ENCODE data around the gene ZNF470.

ZNF470 gene

DNA sequence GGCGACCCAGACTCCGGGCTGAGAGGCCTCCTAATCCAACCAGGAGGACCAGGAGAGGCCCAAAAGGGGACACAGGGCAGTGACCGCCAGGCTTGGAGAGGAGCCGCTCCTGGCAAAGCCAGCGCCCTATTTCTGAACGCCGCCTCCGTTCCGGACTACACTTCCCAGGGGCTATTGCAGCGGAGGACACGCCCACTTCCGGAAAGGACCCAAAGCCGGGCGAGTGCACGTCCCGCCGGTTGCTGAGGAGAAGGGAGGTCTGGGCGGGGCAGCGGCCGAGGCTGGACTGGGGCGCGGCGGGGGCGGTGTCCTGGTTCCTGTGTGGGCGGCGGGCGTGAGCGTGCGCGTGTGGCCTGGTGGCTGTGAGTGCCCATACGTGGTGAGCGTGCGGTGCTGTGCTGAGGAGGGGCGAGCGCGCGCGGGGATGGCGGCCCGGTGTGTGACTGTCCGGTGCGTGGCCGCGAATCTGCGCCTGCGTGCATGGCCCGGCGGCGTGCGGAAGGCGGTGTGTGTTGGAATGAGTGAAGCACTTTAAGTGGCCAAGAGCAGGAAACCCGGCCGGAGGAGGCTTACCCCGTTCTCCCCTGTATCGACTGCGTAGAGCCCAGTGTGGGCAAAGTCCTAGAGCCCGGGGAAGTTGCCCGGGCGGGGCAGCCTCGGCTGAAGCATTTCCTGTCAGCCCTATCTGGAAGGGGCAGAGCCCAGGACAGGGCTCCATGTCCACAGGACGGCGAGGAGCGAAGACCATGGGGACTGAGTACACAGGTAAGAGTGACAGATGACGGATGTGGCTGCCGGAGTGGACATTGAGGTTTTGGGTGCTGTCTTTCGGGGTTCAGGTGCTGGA is at the start of gene ZNF470:
ZNF470 (plus strand) TSS at position 195 of the 847 bp plus-strand sequence. CDS start 2,844 bp downstream, outside the sequence.
- DNase-seq = peak; percentile 87 to 89

DNA sequence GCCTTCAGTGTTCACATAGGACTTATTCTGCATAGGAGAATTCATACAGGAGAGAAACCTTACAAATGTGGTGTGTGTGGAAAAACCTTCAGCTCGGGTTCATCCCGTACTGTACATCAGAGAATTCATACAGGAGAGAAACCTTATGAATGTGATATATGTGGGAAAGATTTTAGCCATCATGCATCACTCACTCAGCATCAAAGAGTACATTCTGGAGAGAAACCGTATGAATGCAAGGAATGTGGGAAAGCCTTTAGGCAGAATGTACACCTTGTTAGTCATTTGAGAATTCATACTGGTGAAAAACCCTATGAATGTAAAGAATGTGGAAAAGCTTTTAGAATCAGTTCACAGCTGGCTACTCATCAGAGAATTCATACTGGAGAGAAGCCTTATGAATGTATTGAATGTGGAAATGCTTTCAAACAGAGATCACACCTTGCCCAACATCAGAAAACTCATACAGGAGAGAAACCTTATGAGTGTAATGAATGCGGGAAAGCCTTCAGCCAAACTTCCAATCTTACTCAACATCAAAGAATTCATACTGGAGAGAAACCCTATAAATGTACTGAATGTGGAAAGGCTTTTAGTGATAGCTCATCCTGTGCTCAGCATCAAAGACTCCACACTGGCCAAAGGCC is 41.9 kb upstream of the ZNF470 start:
- no peak for DNase-seq

DNA sequence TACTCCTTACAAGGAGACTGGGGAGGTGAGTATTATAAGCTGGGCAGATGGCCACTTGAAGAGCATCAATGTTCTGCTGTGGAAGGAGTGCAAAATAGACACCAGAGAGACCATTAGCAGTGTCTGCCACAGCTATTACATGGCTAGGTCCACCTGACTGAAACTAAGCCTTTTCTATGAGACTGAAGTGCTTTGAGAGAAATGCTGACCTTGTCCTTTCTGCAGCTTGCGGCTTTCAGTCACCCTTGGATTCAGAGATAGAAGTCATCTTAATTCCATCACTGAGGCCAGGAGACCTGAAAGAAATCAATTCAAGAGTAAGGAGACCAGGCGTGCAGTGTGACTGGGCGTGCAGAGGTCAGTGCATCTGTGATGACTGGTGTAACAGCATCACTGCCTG is 29.8 kb upstream of the ZNF470 start:
- no peak for DNase-seq

DNA sequence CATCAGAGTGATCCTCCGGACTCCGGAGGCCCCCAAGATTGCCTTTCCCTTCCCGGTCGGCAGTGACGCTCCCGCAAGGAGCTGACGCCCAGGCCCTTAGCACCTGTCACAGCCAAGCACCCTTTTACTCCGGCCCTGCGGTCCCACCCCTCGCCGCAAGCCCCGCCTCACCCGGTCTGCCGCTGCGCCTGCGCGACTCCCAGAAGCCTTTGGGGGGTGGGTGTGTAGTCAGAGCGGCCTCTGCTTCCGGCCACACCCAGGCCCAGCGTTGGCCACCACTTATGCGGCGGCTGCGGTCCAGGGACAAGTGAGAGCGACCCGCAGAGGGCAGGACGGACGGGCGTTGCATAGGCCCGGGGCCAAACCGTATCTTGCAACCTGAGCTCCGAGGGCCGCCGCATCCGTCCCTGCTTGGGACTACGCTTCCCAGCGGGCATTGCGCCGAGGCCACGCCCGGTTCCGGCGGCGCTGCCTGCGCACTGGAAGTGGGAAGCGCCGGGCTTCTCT is 29.0 kb upstream of the ZNF470 start:
- peak; percentile 90 for DNase-seq

DNA sequence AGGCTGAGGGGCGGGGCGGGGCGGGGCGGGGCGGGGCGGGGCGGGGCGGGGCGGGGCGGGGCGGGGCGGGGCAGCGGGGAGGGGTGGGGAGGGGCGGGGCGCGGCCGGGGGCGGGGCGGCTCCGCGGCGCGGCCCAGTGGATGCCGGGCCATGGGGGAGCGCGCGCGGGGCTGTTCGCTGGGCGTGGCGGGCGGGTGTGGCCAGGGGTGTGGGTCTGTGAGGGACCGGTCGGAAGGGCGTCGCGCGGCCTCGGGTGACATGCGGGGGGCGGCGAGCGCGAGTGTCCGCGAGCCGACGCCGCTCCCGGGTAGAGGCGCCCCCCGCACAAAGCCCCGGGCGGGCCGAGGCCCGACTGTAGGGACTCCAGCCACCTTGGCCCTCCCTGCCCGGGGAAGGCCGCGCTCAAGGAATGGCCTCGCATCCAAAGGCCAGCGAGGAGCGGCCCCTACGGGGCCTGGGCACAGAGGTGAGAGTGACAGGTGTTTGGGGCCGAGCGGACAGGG is 28.5 kb upstream of the ZNF470 start, which contains the start of gene ZFP28:
ZFP28 (plus strand) TSS at position 188 of the 503 bp plus-strand sequence; CDS start at position 259, 71 bp downstream.
- DNase-seq = peak; percentile 70 to 80

DNA sequence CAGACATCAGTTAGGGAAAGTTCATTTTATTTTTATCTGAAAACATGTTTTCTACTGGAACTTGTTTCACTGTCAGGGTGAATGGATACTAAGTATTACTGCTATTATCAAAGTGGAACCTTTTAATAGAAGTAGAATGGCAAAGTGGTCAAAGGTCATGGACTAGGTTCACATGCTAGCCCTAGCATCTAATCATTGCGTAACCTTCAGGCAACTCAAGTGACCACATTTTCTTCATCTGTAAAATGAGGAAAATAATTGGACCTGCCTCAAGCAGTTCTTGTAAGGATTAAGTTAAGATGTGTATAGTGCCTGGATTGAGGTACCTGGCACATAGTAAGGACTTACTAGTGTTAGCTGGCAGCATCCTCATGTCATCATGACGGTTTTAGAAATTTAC is 23.5 kb upstream of the ZNF470 start:
- no peak for DNase-seq

DNA sequence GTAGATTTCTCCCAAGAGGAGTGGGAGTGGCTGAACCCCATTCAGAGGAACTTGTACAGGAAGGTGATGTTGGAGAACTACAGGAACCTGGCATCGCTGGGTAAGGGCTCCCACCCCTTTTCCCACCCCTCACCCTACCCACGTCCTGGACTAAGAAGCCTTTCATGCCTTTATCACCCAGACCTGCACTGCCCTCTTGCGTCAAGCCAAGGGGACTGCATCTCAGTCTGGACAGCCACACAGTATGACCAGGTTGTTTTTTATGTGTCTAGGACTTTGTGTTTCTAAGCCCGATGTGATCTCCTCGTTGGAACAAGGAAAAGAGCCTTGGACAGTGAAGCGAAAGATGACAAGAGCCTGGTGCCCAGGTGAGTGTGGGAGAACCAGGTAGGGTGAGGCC is 19.7 kb upstream of the ZNF470 start:
- no peak for DNase-seq

DNA sequence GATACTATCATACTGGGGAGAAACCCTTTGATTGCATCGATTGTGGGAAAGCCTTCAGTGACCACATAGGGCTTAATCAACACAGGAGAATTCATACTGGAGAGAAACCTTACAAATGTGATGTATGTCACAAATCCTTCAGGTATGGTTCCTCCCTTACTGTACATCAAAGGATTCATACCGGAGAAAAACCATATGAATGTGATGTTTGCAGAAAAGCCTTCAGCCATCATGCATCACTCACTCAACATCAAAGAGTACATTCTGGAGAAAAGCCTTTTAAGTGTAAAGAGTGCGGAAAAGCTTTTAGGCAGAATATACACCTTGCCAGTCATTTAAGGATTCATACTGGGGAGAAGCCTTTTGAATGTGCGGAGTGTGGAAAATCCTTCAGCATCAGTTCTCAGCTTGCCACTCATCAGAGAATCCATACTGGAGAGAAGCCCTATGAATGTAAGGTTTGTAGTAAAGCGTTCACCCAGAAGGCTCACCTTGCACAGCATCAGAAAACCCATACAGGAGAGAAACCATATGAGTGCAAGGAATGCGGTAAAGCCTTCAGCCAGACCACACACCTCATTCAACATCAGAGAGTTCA is 12.9 kb upstream of the ZNF470 start:
- no peak for DNase-seq

DNA sequence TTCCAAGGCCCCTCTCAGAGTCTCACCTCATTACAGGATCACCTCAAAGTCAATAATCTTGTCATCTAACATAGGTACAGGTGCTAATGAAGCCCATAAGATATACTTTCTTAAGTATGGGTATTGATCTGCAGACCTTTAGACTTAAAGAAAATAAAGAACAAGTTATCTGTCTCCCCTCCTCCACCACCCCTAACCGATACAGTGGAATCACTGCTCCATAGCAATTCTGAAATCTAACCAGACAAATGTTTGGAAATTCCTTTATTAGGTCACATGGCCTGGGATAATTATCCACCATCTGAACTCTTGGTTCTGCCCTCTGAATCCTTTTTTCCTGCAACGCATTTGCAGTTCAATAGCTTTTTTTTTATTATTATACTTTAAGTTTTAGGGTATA is 4.5 kb upstream of the ZNF470 start:
- no peak for DNase-seq

DNA sequence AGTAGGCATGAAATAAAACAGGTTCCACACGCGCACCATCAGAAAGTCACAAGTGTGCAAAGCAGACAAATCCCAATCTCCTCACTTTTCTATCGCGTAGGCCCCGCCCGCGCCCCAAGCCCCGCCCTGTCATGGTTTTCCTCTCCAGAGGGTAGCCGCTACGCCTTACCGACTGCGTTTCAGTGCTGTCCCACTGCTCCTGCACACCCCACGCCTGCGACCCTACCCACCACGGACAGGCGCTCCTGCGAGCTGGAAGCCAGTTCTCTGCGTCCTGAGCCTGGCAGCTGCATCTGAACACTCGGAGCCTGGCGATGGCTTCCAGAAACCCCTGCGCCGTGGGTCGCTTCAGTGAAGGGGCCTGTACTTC is 379 bp upstream of the ZNF470 start:
- no peak for DNase-seq

DNA sequence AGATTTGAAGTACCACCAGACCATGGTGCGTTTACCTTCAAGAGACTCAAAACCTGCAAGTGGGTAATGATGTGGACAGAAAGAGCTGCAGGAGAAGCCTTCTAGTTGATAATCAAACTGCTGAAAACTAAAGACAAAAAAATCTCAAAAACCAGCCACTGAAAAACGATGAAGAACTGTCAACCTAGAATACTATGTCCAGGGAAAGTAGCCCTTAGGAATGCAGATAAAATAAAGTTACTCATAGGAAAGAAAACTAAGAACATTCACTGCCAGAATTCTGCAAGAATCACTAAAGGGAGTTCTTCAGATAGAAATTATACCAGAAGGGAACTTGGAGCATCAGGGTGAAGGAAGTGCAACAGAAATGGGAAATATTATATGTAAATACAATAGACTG is 5.3 kb downstream of the ZNF470 start:
- no peak for DNase-seq

DNA sequence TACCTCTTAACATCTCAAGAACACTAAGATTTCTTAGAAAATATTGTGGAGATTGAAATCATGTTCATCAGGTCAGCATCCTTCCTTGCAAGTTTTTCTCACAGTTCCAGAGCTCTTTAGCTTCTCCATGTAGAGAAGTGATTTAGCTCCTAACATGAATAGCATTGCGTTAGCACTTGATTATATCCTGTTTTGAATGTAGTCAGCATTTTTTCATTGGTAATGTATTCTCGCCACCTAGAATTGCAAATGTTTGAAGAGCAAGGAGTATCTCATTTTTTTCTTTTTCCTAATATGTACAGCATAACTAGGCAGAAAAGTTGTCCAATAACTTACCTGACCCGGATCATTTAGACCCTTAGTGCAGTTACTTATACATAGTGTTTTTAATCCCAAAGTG is 6.6 kb downstream of the ZNF470 start:
- no peak for DNase-seq

DNA sequence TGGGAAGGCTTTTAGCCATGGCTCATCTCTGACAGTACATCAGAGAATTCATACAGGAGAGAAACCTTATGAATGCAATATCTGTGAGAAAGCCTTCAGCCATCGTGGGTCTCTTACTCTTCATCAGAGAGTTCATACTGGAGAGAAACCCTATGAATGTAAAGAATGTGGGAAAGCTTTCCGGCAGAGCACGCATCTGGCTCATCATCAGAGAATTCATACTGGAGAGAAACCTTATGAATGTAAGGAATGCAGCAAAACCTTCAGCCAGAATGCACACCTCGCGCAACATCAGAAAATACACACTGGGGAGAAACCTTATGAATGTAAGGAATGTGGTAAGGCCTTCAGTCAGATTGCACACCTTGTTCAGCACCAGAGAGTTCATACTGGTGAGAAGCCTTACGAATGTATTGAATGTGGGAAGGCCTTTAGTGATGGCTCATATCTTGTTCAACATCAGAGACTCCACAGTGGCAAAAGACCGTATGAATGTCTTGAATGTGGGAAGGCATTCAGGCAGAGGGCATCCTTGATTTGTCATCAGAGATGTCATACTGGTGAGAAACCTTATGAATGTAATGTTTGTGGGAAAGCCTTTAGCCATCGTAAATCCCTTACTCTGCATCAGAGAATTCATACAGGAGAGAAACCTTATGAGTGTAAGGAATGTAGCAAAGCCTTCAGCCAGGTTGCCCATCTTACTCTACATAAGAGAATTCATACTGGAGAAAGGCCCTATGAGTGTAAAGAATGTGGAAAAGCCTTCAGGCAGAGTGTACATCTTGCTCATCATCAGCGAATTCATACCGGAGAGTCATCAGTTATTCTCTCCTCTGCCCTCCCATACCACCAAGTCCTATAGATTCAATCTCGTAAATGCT is 10.7 kb downstream of the ZNF470 start:
- DNase-seq = no peak

DNA sequence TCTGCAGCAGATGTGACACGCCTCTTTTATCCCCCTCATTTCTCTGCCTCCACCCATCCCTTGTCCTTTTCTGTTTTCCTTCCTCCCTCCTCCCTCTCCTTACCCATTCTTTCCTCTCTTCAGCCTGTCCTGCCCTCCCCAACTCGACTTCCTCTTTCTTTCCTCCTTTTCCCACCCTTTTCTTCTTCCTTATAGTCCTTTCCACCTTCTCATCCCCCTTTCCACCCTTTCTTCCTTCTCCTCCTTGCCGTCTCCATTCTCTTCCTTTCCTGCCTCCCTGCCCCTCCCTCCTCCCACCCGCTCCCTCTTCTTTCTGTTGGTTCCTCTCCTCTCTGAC is 27.1 kb downstream of the ZNF470 start:
- no peak for DNase-seq

DNA sequence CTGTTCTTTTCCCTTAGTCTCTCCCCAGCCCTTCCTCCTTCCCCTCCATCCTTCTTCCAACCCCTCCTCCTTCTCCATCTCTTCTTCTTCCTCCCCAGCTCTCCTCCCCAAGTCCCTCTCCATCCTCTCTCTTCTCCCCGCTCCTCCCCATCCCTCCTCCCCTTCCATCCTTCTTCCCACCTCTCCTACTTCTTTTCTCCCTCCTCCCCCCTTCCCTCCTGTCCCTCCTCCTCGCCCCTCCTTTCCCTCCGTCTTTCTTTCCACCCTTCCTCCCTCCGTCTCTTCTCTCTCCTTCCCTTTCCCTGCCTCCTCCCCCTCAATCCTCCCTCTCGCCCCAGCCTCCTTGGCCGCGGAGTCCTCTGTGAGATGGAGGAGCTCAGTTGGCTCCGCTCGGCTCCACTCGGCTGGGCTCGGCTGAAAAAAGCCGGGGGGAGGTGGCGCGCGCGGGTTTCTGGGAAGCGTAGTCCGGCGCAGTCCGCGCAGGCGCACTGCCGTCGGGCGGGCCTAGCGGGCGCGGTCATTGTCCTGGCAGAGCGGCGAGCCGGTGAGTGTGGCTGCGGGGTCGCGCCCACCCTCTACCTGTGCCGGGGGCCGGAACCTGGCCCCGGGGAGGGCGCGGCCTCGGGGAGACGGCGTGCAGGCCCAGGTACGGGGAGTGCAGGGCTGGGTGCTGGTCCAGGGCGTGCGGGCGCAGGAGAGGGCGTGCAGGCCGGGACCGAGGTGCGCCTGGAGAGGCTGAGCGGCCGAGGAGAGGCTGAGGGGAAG is 27.7 kb downstream of the ZNF470 start, which contains the start of gene ZNF71:
ZNF71 (plus strand) TSS at position 520 of the 765 bp plus-strand sequence. CDS start 6,257 bp downstream, outside the sequence.
- peak; percentile 87 to 89 for DNase-seq

DNA sequence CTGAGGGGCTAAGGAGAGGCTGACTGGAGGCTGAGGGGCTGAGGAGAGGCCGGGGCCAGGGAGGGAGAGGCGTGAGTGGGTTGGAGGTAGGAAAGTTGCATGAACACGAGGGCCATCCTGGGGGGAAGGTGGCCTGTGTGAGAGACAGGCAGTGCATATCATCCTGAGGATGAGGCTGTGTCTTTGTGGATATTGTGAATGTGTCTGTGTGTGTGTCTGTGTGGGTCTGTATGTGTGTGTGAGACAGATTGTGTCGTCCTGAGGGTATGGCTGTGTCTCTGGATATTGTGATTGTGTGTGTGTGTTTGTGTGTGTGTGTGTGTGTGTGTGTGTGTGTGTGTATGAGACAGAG is 28.3 kb downstream of the ZNF470 start:
- DNase-seq = no peak

DNA sequence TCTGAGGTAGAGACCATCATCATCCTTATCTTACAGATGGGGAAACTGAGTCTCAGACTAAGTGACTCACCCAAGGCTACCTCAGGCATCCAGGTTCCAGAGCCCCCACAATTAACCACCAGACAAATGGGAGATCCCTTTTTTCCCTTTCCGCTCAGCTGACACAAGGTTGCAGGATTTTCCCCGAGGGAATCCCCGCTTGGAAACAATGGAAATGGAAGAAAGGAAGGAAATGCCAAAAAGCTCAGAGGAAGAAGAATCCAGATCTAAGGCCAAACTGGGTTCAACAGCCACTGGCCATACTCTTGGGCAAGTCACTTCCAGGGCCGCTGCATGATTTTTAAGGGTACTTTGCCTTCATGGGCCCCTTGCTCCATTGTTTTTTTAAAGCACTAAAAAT is 29.4 kb downstream of the ZNF470 start:
- no peak for DNase-seq

DNA sequence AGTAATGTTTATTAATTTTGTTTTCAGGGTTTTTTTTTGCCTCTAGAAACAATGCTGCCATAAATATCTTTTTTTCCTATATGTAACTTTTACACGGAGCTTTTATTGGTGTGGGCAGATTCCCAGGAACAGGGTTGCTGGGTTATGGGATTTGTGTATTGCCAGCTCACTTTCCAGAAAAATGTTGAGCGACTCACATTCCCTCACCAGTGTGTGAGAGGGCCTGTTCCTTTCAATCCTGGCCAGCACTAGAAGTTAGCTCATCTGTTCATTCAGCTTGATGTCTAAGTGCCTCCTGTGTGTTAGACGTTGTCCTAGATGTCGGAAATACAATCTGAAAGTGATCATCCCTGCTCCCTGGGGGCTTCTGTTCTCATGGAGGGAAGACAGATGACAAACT is 30.4 kb downstream of the ZNF470 start:
- DNase-seq = no peak

DNA sequence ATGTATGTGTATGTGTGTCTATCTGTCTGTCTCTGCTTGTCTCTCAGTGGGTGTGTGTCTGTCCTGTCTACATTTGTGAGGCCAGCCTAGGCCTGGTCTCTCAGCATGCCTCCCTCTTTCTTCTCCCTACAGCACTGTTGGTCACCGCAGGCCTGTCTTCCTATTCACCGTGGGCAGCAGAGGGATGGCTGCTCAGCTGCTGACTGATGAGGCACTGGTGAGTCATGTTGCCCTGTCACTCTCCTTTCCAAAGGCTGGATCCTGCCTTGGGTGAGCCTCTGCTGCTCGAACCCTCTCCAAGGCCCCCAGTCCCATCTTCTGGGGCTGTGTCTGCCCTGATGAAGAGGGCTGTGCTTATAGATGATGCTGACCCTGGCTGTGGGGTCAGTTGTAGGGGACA is 34.1 kb downstream of the ZNF470 start:
- no peak for DNase-seq

DNA sequence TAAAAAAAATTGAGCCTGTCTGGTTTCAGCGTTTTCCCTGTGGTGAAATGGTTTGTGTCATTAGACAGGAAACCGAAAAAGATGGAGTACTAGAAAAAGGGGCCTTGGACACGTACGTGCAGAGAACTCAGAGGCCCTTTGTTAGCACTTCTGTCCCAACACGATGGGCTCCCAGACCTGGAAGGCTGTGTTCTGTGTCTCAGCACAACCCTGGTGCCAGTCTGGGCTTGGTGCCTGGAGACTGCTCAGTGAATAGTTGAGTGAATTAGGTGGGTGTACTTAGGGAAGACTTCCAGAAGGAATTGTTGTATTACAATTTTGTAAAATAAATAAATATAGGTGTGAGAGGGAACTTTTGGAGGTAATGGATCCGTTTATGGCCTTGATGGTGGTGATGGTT is 36.6 kb downstream of the ZNF470 start:
- DNase-seq = no peak

DNA sequence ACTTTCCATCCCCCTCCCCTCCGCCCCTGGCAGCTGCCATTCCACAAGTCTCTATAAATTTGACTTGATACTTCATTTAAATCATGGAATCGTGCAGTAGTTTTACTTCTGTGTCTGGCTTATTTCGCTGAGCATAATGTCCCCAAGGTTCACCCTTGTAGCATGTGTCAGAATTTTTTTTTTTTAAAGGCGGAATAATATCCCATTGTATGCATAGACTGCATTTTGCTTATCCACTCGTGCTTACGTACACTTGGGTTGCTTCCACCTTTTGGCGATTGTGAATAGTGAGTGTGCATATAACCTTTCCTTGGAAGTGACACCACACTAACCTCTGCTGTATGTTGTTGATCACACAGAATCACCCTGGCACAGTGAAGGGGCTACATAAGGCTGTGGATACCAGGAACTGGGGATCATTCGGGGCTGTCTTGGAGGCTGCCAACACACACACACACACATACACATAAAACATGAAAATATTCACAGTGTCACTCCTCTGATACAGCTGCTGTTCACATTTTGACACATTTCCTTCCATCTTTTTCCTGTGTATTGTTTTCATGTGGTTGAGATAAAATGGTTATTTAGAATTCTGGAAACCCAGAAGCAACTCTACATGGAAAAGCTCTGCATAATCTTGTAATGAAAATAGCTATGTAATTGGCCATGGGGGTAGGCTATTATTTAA is 41.2 kb downstream of the ZNF470 start:
- DNase-seq = no peak
